DND-41 (cell line): ENCODE results near the gene RRP1.

Experiments used
- ATAC-seq: fragments of 200-7000 bp; cut with Tn5 transposase; 3 replicates; pipeline ENCODE4 v1.9.1; 2021; ENCODE audit warnings: low read depth; ENCODE audit not compliant: insufficient read depth
- DNase-seq: peaks from one replicate; pipeline ENCODE4 v3.0.0-alpha.2; 2020
- H2AFZ ChIP-seq: 2 replicates; pipeline ENCODE4 v1.6.0; 2012; ENCODE audit warnings: low read depth, low read length
- H3K27ac ChIP-seq: 2 replicates; pipeline ENCODE4 v1.5.1; 2012; ENCODE audit warnings: low read length, inconsistent platforms
- H3K27me3 ChIP-seq: fragments of 200-600 bp; sonication (generic); 2 replicates; pipeline ENCODE4 v1.6.0; 2012; ENCODE audit warnings: low read length, mild to moderate bottlenecking, inconsistent platforms; ENCODE audit not compliant: insufficient read depth, poor library complexity
- H3K36me3 ChIP-seq: 2 replicates; pipeline ENCODE4 v1.5.1; 2012; ENCODE audit warnings: low read length, inconsistent platforms; ENCODE audit not compliant: insufficient read depth
- H3K4me1 ChIP-seq: 2 replicates; pipeline ENCODE4 v1.5.1; 2012; ENCODE audit warnings: mild to moderate bottlenecking, low read length; ENCODE audit not compliant: insufficient read depth
- H3K4me2 ChIP-seq: 2 replicates; pipeline ENCODE4 v1.6.0; 2012; ENCODE audit warnings: mild to moderate bottlenecking, moderate library complexity, low read length, inconsistent platforms; ENCODE audit not compliant: insufficient read depth
- H3K4me3 ChIP-seq, 2 experiments: fragments of 200-600 bp in 1 of 2; shearing (Covaris generic) in 1 of 2; 2 replicates each; pipeline ENCODE4 v1.5.1; 2012 to 2016; ENCODE audit warnings: inconsistent platforms in 2 of 2, low read length in 2 of 2, mild to moderate bottlenecking in 2 of 2, low read depth in 1 of 2, moderate library complexity in 1 of 2
- H3K79me2 ChIP-seq: 2 replicates; pipeline ENCODE4 v1.6.0; 2012; ENCODE audit warnings: low read length, inconsistent platforms; ENCODE audit not compliant: insufficient read depth
- H3K9ac ChIP-seq: 2 replicates; pipeline ENCODE4 v1.6.0; 2012; ENCODE audit warnings: low read depth, mild to moderate bottlenecking, inconsistent platforms, low read length, moderate library complexity
- H3K9me3 ChIP-seq: 2 replicates; pipeline ENCODE4 v1.5.1; 2012; ENCODE audit warnings: low read length, moderate library complexity, mild to moderate bottlenecking, inconsistent platforms; ENCODE audit not compliant: insufficient read depth, severe bottlenecking
- H4K20me1 ChIP-seq: 2 replicates; pipeline ENCODE4 v1.6.0; 2012; ENCODE audit warnings: low read length; ENCODE audit not compliant: insufficient read depth
- EZH2 ChIP-seq: IDR thresholded peaks from 3 replicates; pipeline ENCODE4 v1.6.1; 2012; ENCODE audit warnings: borderline replicate concordance, low read depth, mild to moderate bottlenecking, moderate library complexity, low read length, inconsistent platforms; ENCODE audit not compliant: severe bottlenecking
- TF ChIP-seq, protein P1 (sequence below): IDR thresholded peaks from 2 replicates; pipeline ENCODE4 v1.5.1; 2012; ENCODE audit warnings: borderline replicate concordance, low read length, moderate library complexity, mild to moderate bottlenecking; ENCODE audit not compliant: poor library complexity, severe bottlenecking; ENCODE audit errors: extremely low read depth

The RRP1 gene

DNA sequence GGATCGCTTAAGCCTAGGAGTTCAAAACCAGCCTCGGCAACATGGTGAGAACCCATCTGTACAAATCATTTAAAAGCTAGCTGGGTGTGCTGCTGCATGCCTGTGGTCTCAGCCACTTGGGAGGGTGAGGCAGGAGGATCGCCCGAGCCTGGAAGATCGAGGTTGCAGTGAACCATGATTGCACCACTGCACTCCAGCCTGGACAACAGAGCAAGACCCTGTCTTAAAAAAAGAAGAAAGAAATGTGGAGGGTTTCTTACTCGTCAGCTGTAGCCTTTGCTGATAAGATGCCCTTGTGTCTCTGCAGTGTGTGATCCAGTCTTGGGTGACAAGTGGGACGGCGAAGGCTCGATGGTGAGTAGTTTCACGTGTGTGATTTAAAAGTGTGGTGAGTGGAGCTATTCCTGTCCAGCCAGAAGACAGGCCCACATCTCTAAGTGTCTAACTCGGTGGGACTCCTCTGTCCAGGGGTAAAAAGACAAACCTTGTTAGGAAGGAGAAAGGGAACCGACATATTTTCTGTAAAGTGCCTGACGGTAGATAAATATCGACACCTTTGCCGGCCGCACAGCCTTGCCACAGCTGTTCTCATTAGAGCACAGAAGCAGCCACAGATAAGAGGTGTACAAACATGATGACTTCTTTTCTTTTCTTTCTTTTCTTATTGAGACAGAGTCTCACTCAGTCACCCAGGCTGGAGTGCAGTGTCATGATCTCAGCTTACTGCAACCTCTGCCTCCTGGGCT lies 43.4 kb upstream of the RRP1 start:
- Histone ChIP-seq H3K9ac (no peak overlapping the region), H3K9me3 (no peaks in the 10 kb centered on the region), H3K4me3 (no peak overlapping the region), H3K4me1 (no peaks in the 10 kb centered on the region), H3K36me3 (peaks cover 34% of the 10 kb centered on the region), H3K79me2 (no peaks in the 10 kb centered on the region), H3K4me2 (no peak overlapping the region), H2AFZ (no peak overlapping the region), H3K27me3 (no peaks in the 10 kb centered on the region), H3K27ac (no peak overlapping the region), H4K20me1 (0 out of 2 replicates have a peak, but pooled peaks cover 5% of the 10 kb centered on the region)
- no peak for TF ChIP-seq EZH2
- TF ChIP-seq, protein P1, sequence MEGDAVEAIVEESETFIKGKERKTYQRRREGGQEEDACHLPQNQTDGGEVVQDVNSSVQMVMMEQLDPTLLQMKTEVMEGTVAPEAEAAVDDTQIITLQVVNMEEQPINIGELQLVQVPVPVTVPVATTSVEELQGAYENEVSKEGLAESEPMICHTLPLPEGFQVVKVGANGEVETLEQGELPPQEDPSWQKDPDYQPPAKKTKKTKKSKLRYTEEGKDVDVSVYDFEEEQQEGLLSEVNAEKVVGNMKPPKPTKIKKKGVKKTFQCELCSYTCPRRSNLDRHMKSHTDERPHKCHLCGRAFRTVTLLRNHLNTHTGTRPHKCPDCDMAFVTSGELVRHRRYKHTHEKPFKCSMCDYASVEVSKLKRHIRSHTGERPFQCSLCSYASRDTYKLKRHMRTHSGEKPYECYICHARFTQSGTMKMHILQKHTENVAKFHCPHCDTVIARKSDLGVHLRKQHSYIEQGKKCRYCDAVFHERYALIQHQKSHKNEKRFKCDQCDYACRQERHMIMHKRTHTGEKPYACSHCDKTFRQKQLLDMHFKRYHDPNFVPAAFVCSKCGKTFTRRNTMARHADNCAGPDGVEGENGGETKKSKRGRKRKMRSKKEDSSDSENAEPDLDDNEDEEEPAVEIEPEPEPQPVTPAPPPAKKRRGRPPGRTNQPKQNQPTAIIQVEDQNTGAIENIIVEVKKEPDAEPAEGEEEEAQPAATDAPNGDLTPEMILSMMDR, result no peak
- ATAC-seq (no peak), DNase-seq (no peak)

DNA sequence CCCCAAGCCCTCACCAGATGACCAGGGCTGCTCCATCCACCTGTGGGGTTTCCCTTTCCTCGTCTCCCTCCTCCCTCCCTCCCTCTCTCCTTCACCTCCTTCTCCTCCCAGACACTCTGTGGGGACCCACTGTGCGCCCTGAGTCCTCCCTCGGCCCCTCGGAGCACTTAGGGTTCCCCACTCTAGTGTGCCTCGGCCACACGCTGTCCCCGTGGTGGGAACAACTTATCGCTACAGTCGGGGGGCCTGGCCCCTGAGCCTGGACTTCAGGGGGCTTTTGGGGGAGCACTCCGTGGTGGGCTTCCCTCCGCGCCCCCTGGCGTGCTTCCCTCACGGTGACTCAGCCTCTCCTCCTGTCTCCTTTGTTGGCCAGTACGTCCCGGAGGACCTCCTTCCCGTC lies 40.8 kb upstream of the RRP1 start:
- no peaks in the 10 kb centered on the region for H3K9me3 ChIP-seq
- H3K9ac ChIP-seq, result no peak overlapping the region
- DNase-seq (no peak), ATAC-seq (no peak)
- no peaks in the 10 kb centered on the region for H3K79me2 ChIP-seq
- H3K36me3 ChIP-seq, result peaks cover 43% of the 10 kb centered on the region
- no peaks in the 10 kb centered on the region for H3K4me1 ChIP-seq
- no peak overlapping the region for H3K4me2 ChIP-seq
- H4K20me1 ChIP-seq, result no peaks in the 10 kb centered on the region; the same call in 1 of the 2 replicates
- H3K27me3 ChIP-seq, result no peaks in the 10 kb centered on the region
- no peak overlapping the region for H2AFZ ChIP-seq
- no peak for TF ChIP-seq EZH2
- TF ChIP-seq, protein P1, result no peak
- H3K4me3 ChIP-seq, result no peak overlapping the region
- H3K27ac ChIP-seq, result no peak overlapping the region

DNA sequence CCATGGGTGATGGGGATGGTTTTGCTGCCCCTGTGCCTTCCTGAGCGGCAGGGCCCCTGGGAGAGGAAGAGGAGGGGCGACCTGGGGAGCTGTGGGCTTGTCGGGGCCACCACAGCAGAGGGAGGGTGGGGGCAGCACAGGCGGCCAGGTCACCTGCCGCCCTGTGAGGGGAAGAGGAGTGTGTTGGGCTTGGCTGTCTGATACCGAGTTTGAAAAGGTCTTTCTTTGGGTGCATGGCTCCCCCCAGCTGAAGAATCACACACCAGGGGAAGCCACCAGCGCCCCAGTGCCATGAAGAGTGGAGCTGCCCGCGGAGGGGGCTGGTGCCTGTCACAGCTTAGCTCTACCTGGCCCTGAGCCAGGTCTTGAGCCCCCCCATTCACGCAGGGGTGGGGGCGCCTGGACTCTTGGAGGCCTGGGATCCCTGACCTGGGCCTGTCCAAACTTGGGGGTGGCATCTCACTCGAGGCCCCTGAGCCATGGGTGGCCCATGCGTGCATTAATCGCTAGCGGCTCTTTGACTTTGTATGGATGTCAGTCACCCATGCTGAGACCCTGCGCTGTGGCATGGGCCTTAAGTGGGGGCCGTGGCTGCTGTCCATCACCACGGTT lies 39.6 kb upstream of the RRP1 start:
- Histone ChIP-seq H4K20me1 (no peaks in the 10 kb centered on the region; the same call in 1 of the 2 replicates), H3K79me2 (no peaks in the 10 kb centered on the region), H3K9ac (no peak overlapping the region), H3K4me1 (no peaks in the 10 kb centered on the region), H3K27me3 (no peaks in the 10 kb centered on the region), H3K36me3 (peaks cover 42% of the 10 kb centered on the region), H3K9me3 (no peaks in the 10 kb centered on the region), H3K4me3 (no peak overlapping the region), H2AFZ (no peak overlapping the region), H3K27ac (no peak overlapping the region), H3K4me2 (no peak overlapping the region)
- ATAC-seq (0 out of 3 replicates have a peak, but pooled peaks have one; percentile 17), DNase-seq (no peak)
- no peak for TF ChIP-seq EZH2
- TF ChIP-seq, protein P1, result no peak
